Measurements from ENCODE around the gene BTG1. TPM values are rescaled to one million over a fixed set of nuclear protein-coding genes. Genes with fewer than 3 reads are reported as not detected.

BTG1 gene
- total RNA-seq, 1 experiment from 2014 or later: 32.7 TPM

DNA sequence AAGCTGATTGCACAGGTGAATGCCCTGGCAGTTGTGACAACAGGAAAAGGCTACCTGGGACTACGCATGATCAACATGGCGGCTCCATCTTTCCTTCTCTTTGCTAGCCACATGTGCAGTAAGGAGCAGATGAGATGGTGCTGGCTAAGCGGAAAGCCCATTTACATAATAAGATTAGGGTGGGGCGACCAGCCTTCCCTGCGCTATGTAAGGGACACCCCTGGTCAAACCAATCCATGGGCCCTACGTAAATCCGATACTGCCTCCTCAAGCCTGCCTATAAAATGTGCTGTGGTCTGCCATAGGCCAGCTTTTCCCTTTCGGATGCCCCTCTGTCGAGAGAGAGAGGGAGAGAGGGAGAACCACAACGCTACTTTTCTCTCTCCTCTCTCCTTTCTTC, 31.0 kb upstream of the BTG1 start:
- Histone ChIP-seq H3K18ac (ENCODE audit: insufficient read length, low read depth, low read length) (no peak overlapping the region), H2AK5ac (ENCODE audit: insufficient read length, low read length) (no peak overlapping the region), H4K20me1 (ENCODE audit: control insufficient read depth, insufficient read depth, insufficient read length) (no peaks in the 10 kb centered on the region), H2BK5ac (ENCODE audit: insufficient read length, low read length) (no peak overlapping the region), H3K23me2 (ENCODE audit: insufficient read length, low read depth, low read length, poor library complexity, severe bottlenecking) (no peaks in the 10 kb centered on the region), H2AFZ (ENCODE audit: low read length) (no peak overlapping the region), H3K27me3 (ENCODE audit: insufficient read depth, low read length) (no peaks in the 10 kb centered on the region), H4K5ac (ENCODE audit: insufficient read length, low read depth, low read length) (no peak overlapping the region), H3K4ac (ENCODE audit: low read depth, low read length) (no peak overlapping the region), H3K14ac (ENCODE audit: insufficient read depth, low read length) (no peak overlapping the region), H3K79me1 (ENCODE audit: insufficient read depth, low read depth, low read length, poor library complexity, severe bottlenecking) (no peaks in the 10 kb centered on the region), H2BK15ac (ENCODE audit: low read depth, low read length) (no peak overlapping the region), H4K91ac (ENCODE audit: insufficient read length, low read depth, low read length) (no peak overlapping the region), H3K79me2 (ENCODE audit: insufficient read depth, low read length) (no peaks in the 10 kb centered on the region), H2BK120ac (ENCODE audit: low read depth, low read length, poor library complexity, severe bottlenecking) (no peak overlapping the region), H3K4me2 (ENCODE audit: insufficient read depth, insufficient read length, low read length) (no peak overlapping the region), H3K9me3 (ENCODE audit: control insufficient read depth, low read depth, low read length) (no peaks in the 10 kb centered on the region), H3K56ac (ENCODE audit: insufficient read length, low read depth, low read length) (no peak overlapping the region), H3K27ac (ENCODE audit: insufficient read length, low read depth, low read length) (no peak overlapping the region), H3K9ac (ENCODE audit: extremely low read depth, insufficient read length, low read length) (no peak overlapping the region), H2BK20ac (ENCODE audit: low read depth, low read length, poor library complexity, severe bottlenecking) (no peak overlapping the region), H3T11ph (ENCODE audit: low read length) (no peak overlapping the region), H4K8ac (replicated peaks; ENCODE audit: insufficient read length, low read depth, low read length) (no peak overlapping the region), H3K23ac (ENCODE audit: insufficient read length, low read depth, low read length) (no peak overlapping the region), H2BK12ac (ENCODE audit: insufficient read length, low read depth, low read length) (no peak overlapping the region), H3K4me1 (ENCODE audit: insufficient read depth, low read length) (no peaks in the 10 kb centered on the region)
- Mint-ChIP-seq H3K4me1 (peaks cover 19 to 23% of the 10 kb centered on the region in 2 experiments), H3K4me3 (no peak overlapping the region), H3K9me3 (no peaks in the 10 kb centered on the region; a peak in 2 of 5 replicates), H3K27me3 (ENCODE audit: low read depth) (no peaks in the 10 kb centered on the region), H3K27ac (no peak overlapping the region), H3K36me3 (ENCODE audit: insufficient read depth in 1 of 3, low read depth in 3 of 3) (no peaks in the 10 kb centered on the region)
- WGBS (ENCODE audit: extremely low coverage, insufficient read length, low lambda C conversion rate): no CpG with 5 or more reads among the region's 10 CpGs
- DNase-seq: no peak
- TF ChIP-seq, protein P1, sequence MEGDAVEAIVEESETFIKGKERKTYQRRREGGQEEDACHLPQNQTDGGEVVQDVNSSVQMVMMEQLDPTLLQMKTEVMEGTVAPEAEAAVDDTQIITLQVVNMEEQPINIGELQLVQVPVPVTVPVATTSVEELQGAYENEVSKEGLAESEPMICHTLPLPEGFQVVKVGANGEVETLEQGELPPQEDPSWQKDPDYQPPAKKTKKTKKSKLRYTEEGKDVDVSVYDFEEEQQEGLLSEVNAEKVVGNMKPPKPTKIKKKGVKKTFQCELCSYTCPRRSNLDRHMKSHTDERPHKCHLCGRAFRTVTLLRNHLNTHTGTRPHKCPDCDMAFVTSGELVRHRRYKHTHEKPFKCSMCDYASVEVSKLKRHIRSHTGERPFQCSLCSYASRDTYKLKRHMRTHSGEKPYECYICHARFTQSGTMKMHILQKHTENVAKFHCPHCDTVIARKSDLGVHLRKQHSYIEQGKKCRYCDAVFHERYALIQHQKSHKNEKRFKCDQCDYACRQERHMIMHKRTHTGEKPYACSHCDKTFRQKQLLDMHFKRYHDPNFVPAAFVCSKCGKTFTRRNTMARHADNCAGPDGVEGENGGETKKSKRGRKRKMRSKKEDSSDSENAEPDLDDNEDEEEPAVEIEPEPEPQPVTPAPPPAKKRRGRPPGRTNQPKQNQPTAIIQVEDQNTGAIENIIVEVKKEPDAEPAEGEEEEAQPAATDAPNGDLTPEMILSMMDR (conservative IDR thresholded peaks at IDR 0.05): no peak
